HepG2 (cell line): Measurements from ENCODE around the gene SLCO4A1. TPM values are rescaled to one million over a fixed set of nuclear protein-coding genes. Genes with fewer than 3 reads are reported as not detected.
A peak's percentile ranks its signal among the peaks of the same experiment; 100 is the strongest.

ENCODE experiments used
- E2F2 ChIP-seq: sonication (generic); formaldehyde crosslinking; IDR thresholded peaks from 2 replicates; pipeline ENCODE4 v1.4.0; 2020; ENCODE audit warnings: missing genetic modification reagents, borderline replicate concordance
- HES4 ChIP-seq: sonication (generic); formaldehyde crosslinking; IDR thresholded peaks from 2 replicates; pipeline ENCODE4 v1.9.0; 2021; ENCODE audit warnings: mild to moderate bottlenecking, missing genetic modification reagents, borderline replicate concordance
- HOXA3 ChIP-seq: sonication (generic); formaldehyde crosslinking; IDR thresholded peaks from 2 replicates; pipeline ENCODE4 v1.5.0; 2020; ENCODE audit warnings: missing genetic modification reagents
- MED1 ChIP-seq: sonication (generic); formaldehyde crosslinking; IDR thresholded peaks from 2 replicates; pipeline ENCODE4 v1.4.0; 2020; ENCODE audit warnings: missing genetic modification reagents
- PAF1 ChIP-seq: IDR thresholded peaks from 2 replicates; pipeline ENCODE4 v1.6.1; 2016; ENCODE audit warnings: missing genetic modification reagents, missing compliant biosample characterization
- PLRG1 ChIP-seq: fragments of 450-650 bp; conservative IDR thresholded peaks from 2 replicates; pipeline ENCODE4 v1.6.1; 2016
- SRF ChIP-seq: IDR thresholded peaks from 2 replicates; pipeline ENCODE4 v1.6.1; 2011; ENCODE audit warnings: mild to moderate bottlenecking, low read depth, low read length, moderate library complexity
- ZC3H4 ChIP-seq: sonication (generic); formaldehyde crosslinking; IDR thresholded peaks from 2 replicates; pipeline ENCODE4 v1.4.0; 2020; ENCODE audit warnings: missing genetic modification reagents, borderline replicate concordance
- ZKSCAN1 ChIP-seq: fragments of 150-350 bp; IDR thresholded peaks from 2 replicates; pipeline ENCODE4 v1.6.1; 2014; ENCODE audit warnings: low read length
- ZKSCAN8 ChIP-seq: IDR thresholded peaks from 2 replicates; pipeline ENCODE4 v1.6.1; 2016; ENCODE audit warnings: borderline replicate concordance, missing genetic modification reagents, missing compliant biosample characterization
- ZNF142 ChIP-seq: sonication (generic); formaldehyde crosslinking; IDR thresholded peaks from 2 replicates; pipeline ENCODE4 v1.4.0; 2020; ENCODE audit warnings: missing genetic modification reagents
- ZNF282 ChIP-seq: fragments of 450-650 bp; IDR thresholded peaks from 2 replicates; pipeline ENCODE4 v1.6.1; 2018; ENCODE audit not compliant: partially characterized antibody
- ZNF609 ChIP-seq: sonication (generic); formaldehyde crosslinking; IDR thresholded peaks from 2 replicates; pipeline ENCODE4 v1.4.0; 2020; ENCODE audit warnings: mild to moderate bottlenecking, missing genetic modification reagents, borderline replicate concordance
- polyA plus RNA-seq, 8 experiments: library from polyadenylated mRNA; depleted of rRNA in 3 of 8; stranded (reverse) in 7 of 8; unstranded in 1 of 8; fragments of >200 nt; fragmentation: Illumina TruSeq in 4 of 8; extraction: Trizol in 4 of 8; gene quantifications; 2 replicates each; pipeline versions ENCODE4 v1.2.1 to v1.2.3, GENCODE V29; 2011 to 2016; ENCODE audit warnings: low read depth in 4 of 8, missing spikeins in 1 of 8, mixed read lengths in 1 of 8; ENCODE audit not compliant: insufficient read depth in 1 of 8
- total RNA-seq, 5 experiments: library from RNA; depleted of rRNA; stranded (reverse); fragments of >200 nt; fragmentation: Illumina TruSeq; extraction: Trizol; gene quantifications; 2 replicates each; pipeline ENCODE4 v1.2.3, GENCODE V29; 2016; ENCODE audit warnings: low read depth in 1 of 5
- TF ChIP-seq, protein P1 (sequence below): sonication (generic); formaldehyde crosslinking; IDR thresholded peaks from 2 replicates; pipeline ENCODE4 v1.8.1; 2023; ENCODE audit warnings: missing genetic modification reagents, inconsistent platforms, borderline replicate concordance

The SLCO4A1 gene
- total and polyA plus RNA-seq, 2 of the 13 experiments (the other 11 are each of a cell fraction or from before 2014, with no cell fraction given): 55.5 to 112 TPM

DNA sequence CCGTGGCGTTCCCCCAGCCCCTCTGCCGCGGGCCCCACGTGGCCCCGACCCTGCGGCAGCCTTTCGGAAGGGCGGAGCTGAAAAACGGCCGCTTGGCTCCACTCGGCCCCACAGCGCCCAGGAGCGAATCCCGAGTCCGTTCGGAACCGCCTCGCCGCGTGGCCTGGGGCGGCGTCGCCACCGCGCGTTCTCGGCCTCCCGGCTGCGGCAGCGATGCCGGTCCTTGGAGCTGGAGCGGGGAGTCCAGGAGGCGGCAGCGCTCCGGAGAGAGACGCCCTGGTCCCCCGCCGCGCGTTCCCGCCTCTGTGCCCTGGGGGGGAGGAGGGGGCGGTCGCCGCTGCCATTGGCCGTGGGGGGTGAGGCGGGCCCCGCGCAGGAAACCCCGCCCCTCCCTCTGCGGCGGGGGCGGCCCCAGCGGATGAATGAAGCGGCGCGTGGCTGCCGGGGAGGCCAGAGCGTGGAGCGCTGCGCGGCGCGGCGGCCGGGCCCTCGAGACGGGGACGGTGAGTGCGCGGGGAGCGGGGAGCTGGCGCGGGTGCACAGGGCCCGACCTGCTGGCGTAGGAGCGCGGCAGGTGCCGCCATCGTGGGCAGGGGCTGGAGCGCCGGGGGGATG is at the start of gene SLCO4A1 (continued):
- TF ChIP-seq ZKSCAN8 (CRISPR knock-in tag) (no peak; the same call in 1 of the 2 replicates), ZKSCAN1 (no peak), ZC3H4 (CRISPR knock-in tag) (no peak), E2F2 (CRISPR knock-in tag) (0 out of 2 replicates have a peak, but pooled peaks have one; percentile 18), ZNF142 (CRISPR knock-in tag) (peak; percentile 49; the same call in 1 of the 2 replicates), MED1 (CRISPR knock-in tag) (peak; percentile 70), PAF1 (CRISPR knock-in tag) (no peak), HOXA3 (peak; percentile 63; the same call in 1 of the 2 replicates), ZNF282 (no peak), SRF (peak; percentile 3; the same call in 1 of the 2 replicates), ZNF609 (CRISPR knock-in tag) (peak; percentile 71), HES4 (CRISPR knock-in tag) (peak; percentile 75; the same call in 1 of the 2 replicates), PLRG1 (no peak)
- TF ChIP-seq, protein P1, sequence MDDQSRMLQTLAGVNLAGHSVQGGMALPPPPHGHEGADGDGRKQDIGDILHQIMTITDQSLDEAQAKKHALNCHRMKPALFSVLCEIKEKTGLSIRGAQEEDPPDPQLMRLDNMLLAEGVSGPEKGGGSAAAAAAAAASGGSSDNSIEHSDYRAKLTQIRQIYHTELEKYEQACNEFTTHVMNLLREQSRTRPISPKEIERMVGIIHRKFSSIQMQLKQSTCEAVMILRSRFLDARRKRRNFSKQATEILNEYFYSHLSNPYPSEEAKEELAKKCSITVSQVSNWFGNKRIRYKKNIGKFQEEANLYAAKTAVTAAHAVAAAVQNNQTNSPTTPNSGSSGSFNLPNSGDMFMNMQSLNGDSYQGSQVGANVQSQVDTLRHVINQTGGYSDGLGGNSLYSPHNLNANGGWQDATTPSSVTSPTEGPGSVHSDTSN (CRISPR knock-in tag): peak; percentile 73; the same call in 1 of the 2 replicates
